GM12878 (cell line): Measurements from ENCODE around the gene SOBP. TPM values are rescaled to one million over a fixed set of nuclear protein-coding genes. Genes with fewer than 3 reads are reported as not detected.

Source experiments
- ATAC-seq: fragments of 200-7000 bp; cut with Tn5 transposase; 3 replicates; pipeline ENCODE4 v1.9.1; 2020; ENCODE audit warnings: mild to moderate bottlenecking, moderate library complexity
- BruUV-seq: library from RNA; stranded (reverse); fragments of 400-500 nt; replicated peaks from 2 replicates; lab custom pipeline; 2021; lab: Mats Ljungman, UMichigan
- CTCF ChIA-PET: fragments of 300-600 bp; sonication (Branson Sonifier 250); formaldehyde crosslinking; extraction: SDS; loops from one replicate; lab custom pipeline; 2021; ENCODE audit warnings: inconsistent platforms; lab: Yijun Ruan, JAX
- POLR2A ChIA-PET: fragments of 350-600 bp; formaldehyde crosslinking; extraction: SDS; loops from one replicate; lab custom pipeline; 2021; ENCODE audit warnings: inconsistent platforms; lab: Charles Lee
- RAD21 ChIA-PET: fragments of 300-600 bp; sonication (Branson Sonifier 250); formaldehyde crosslinking; loops from one replicate; lab custom pipeline; 2023; ENCODE audit warnings: antibody characterized with exemption; ENCODE audit not compliant: unreplicated experiment; lab: Charles Lee
- SMC1A ChIA-PET: fragments of 300-600 bp; sonication (Branson Sonifier 250); formaldehyde crosslinking; loops from one replicate; lab custom pipeline; 2023; ENCODE audit not compliant: unreplicated experiment, uncharacterized antibody; lab: Charles Lee
- DNase-seq: peaks from one replicate; pipeline ENCODE4 v3.0.0-alpha.2; 2011; ENCODE audit warnings: low read depth, low spot score
- FAIRE-seq: peaks from 3 replicates; lab custom pipeline; 2011; peaks lifted over from hg19 to GRCh38; lab: Jason Lieb, UNC
- H2AFZ ChIP-seq: 2 replicates; pipeline ENCODE4 v1.6.0; 2011; ENCODE audit warnings: low read depth, low read length, control low read depth; ENCODE audit not compliant: control insufficient read depth
- H3K27ac ChIP-seq: 2 replicates; pipeline ENCODE4 v1.5.1; 2011; ENCODE audit warnings: control low read depth; ENCODE audit not compliant: control insufficient read depth, insufficient read depth
- H3K27me3 ChIP-seq, 2 experiments: replicated peaks in 1 of 2; 2 replicates each; pipeline versions ENCODE4 v1.6.0 to v1.6.1; 2011; ENCODE audit warnings: low read length in 1 of 2; ENCODE audit not compliant: control insufficient read depth in 2 of 2, insufficient read depth in 2 of 2
- H3K36me3 ChIP-seq, 2 experiments: 2 replicates each; pipeline ENCODE4 v1.5.1; 2011; ENCODE audit warnings: low read length in 1 of 2; ENCODE audit not compliant: control insufficient read depth in 2 of 2, insufficient read depth in 2 of 2
- H3K4me1 ChIP-seq: 2 replicates; pipeline ENCODE4 v1.6.1; 2011; ENCODE audit warnings: mild to moderate bottlenecking, low read length, moderate library complexity, mixed read lengths; ENCODE audit not compliant: control insufficient read depth, insufficient read depth
- H3K4me2 ChIP-seq: 2 replicates; pipeline ENCODE4 v1.6.0; 2011; ENCODE audit warnings: control low read depth; ENCODE audit not compliant: control insufficient read depth, insufficient read depth
- H3K4me3 ChIP-seq: fragments of 200-600 bp; sonication (generic); 2 replicates; pipeline ENCODE4 v1.5.1; 2016
- H3K79me2 ChIP-seq: 2 replicates; pipeline ENCODE4 v1.6.0; 2011; ENCODE audit warnings: low read length; ENCODE audit not compliant: control insufficient read depth, insufficient read depth
- H3K9ac ChIP-seq: 2 replicates; pipeline ENCODE4 v1.8.0; 2011; ENCODE audit warnings: low read length, control low read depth, mixed read lengths; ENCODE audit not compliant: control insufficient read depth, insufficient read depth
- H3K9me3 ChIP-seq: replicated peaks from 3 replicates; pipeline ENCODE4 v1.5.1; 2011; ENCODE audit warnings: mild to moderate bottlenecking, low read length; ENCODE audit not compliant: control insufficient read depth, insufficient read depth
- H4K20me1 ChIP-seq: 2 replicates; pipeline ENCODE4 v1.6.0; 2011; ENCODE audit not compliant: control insufficient read depth, insufficient read depth
- ASH2L ChIP-seq: fragments of 300-600, 200-600 bp; sonication (generic); IDR thresholded peaks from 2 replicates; pipeline ENCODE4 v1.6.1; 2017; ENCODE audit warnings: low read depth, mild to moderate bottlenecking, borderline replicate concordance
- CTCF ChIP-seq, 3 experiments: IDR thresholded peaks in 2 of 3; conservative IDR thresholded peaks in 1 of 3; 2 replicates each; pipeline ENCODE4 v1.5.1; 2011; ENCODE audit warnings: low read depth in 3 of 3, low read length in 3 of 3, mild to moderate bottlenecking in 3 of 3, control low read depth in 2 of 3, moderate library complexity in 2 of 3, inconsistent platforms in 1 of 3, mixed read lengths in 1 of 3; ENCODE audit not compliant: control insufficient read depth in 2 of 3, insufficient read depth in 1 of 3; ENCODE audit errors: extremely low read depth in 1 of 3
- EZH2 ChIP-seq: IDR thresholded peaks from 2 replicates; pipeline ENCODE4 v1.6.1; 2012; ENCODE audit warnings: low read depth, mild to moderate bottlenecking, control low read depth, inconsistent platforms, low read length, borderline replicate concordance; ENCODE audit not compliant: control insufficient read depth
- NFIC ChIP-seq: IDR thresholded peaks from 2 replicates; pipeline ENCODE4 v1.6.1; 2012; ENCODE audit warnings: low read depth, mild to moderate bottlenecking, inconsistent platforms, low read length, moderate library complexity
- NFYB ChIP-seq: IDR thresholded peaks from 2 replicates; pipeline ENCODE4 v1.6.1; 2011; ENCODE audit warnings: low read depth, mild to moderate bottlenecking, low read length, improper control_type of control experiment, moderate library complexity; ENCODE audit not compliant: insufficient read depth
- POLR2AphosphoS2 ChIP-seq: IDR thresholded peaks from 2 replicates; pipeline ENCODE4 v1.6.1; 2011; ENCODE audit warnings: low read depth, mild to moderate bottlenecking, low read length, improper control_type of control experiment, moderate library complexity
- PRDM15 ChIP-seq: fragments of 450-650 bp; formaldehyde crosslinking; IDR thresholded peaks from 2 replicates; pipeline ENCODE4 v1.4.0; 2020; ENCODE audit warnings: mild to moderate bottlenecking, moderate library complexity
- RCOR1 ChIP-seq: conservative IDR thresholded peaks from 2 replicates; pipeline ENCODE4 v1.6.1; 2012; ENCODE audit warnings: low read depth, low read length, improper control_type of control experiment
- SKIL ChIP-seq: fragments of 450-650 bp; IDR thresholded peaks from 2 replicates; pipeline ENCODE4 v1.6.1; 2017; ENCODE audit warnings: mild to moderate bottlenecking, low read depth, inconsistent platforms; ENCODE audit not compliant: poor library complexity, severe bottlenecking
- ZBED1 ChIP-seq: IDR thresholded peaks from 2 replicates; pipeline ENCODE4 v1.6.1; 2016; ENCODE audit warnings: borderline replicate concordance
- ZNF217 ChIP-seq: fragments of 450-650 bp; IDR thresholded peaks from 2 replicates; pipeline ENCODE4 v1.6.1; 2017; ENCODE audit warnings: antibody characterized with exemption, mild to moderate bottlenecking
- WGBS: methylation state at CpG from one replicate; pipeline ENCODE4 v1.1.6; 2016; ENCODE audit warnings: low lambda C conversion rate; ENCODE audit not compliant: insufficient replicate concordance, insufficient coverage; ENCODE audit errors: missing lambda C conversion rate; 5-methylcytosine and 5-hydroxymethylcytosine counted together
- in situ Hi-C: fragments of 300-500 bp; cut with MboI; formaldehyde crosslinking; loops from 9 replicates; pipeline ENCODE4 v1.14.3; 2018; ENCODE audit warnings: mixed read lengths
- intact Hi-C: fragments of 100-400 bp; cut with micrococcal nuclease; formaldehyde crosslinking; loops from one replicate; pipeline ENCODE4 v1.14.2; 2022; ENCODE audit not compliant: unreplicated experiment
- polyA plus RNA-seq, 11 experiments: library from polyadenylated mRNA; depleted of rRNA in 4 of 11; unstranded in 6 of 11; stranded (reverse) in 5 of 11; fragments of >200 nt; fragmentation: Nextera tagmentation in 4 of 11; fragmentation: Illumina TruSeq in 1 of 11; extraction: Ambion mirVana in 4 of 11; extraction: Trizol in 1 of 11; gene quantifications; 1 replicate in 1 of 11; 2 replicates in 10 of 11; pipeline versions ENCODE4 v1.2.1 to v1.2.3, GENCODE V29; 2011 to 2016; ENCODE audit warnings: inconsistent platforms in 2 of 11, missing spikeins in 2 of 11, low read depth in 1 of 11
- total RNA-seq, 4 experiments: library from RNA; depleted of rRNA in 3 of 4; stranded (reverse); fragments of >200 nt in 3 of 4; fragmentation: Illumina TruSeq in 1 of 4; extraction: Trizol in 1 of 4; gene quantifications; 2 replicates each; pipeline versions ENCODE4 v1.2.1 to v1.2.3, GENCODE V29; 2013 to 2021
- TF ChIP-seq, protein P1 (sequence below): IDR thresholded peaks from 2 replicates; pipeline ENCODE4 v1.6.1; 2011; ENCODE audit warnings: borderline replicate concordance, low read depth, mild to moderate bottlenecking, moderate library complexity, low read length; ENCODE audit not compliant: insufficient read depth, poor library complexity, severe bottlenecking

SOBP gene
- total and polyA plus RNA-seq, 10 of the 15 experiments (the other 5 are each of a cell fraction or from before 2014, with no cell fraction given), result 0.49 to 1.9 (median 0.78) TPM

DNA sequence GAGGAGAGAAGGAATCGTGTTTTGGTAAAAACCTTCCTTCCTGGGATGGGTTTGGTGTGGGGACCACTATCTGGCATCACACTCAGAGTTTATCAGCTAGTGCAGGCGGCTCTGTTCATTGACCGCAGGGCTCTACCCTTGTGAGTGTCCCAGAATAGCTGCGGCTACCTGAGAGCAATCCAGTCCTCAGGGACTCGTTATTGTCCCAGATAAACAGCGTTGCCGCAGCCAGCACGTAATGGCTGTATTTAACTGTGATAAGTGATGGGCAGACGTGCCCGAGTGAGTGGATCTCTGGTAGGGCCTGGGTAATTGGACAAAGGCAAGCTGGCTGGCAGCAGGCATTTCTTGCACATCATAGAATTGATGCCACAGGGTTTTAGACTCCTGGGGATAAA is 163.3 kb downstream of the SOBP start (continued):
- TF ChIP-seq ZNF217 (no peak), CTCF (IDR thresholded peaks at IDR 0.05 in 2 of 3, conservative IDR thresholded peaks at IDR 0.05 in 1 of 3; ENCODE audit: control insufficient read depth in 2 of 3, extremely low read depth in 1 of 3, insufficient read depth in 1 of 3, low read depth in 3 of 3, low read length in 3 of 3) (no peak)

GRCh38 chr6:107653861-107654394 is 164.0 kb downstream of the SOBP start:
- FAIRE-seq, result no peak
- Histone ChIP-seq H3K27me3 (no peaks in the 10 kb centered on the region), H3K4me1 (peaks cover 19% of the 10 kb centered on the region), H2AFZ (no peak overlapping the region), H4K20me1 (no peaks in the 10 kb centered on the region), H3K36me3 (no peaks in the 10 kb centered on the region), H3K27ac (no peak overlapping the region), H3K4me3 (no peak overlapping the region), H3K9ac (no peak overlapping the region), H3K4me2 (no peak overlapping the region), H3K79me2 (no peaks in the 10 kb centered on the region), H3K9me3 (no peaks in the 10 kb centered on the region)
- in situ Hi-C loops, result no loop called here
- DNase-seq, result no peak
- ChIA-PET POLR2A (no interaction called here), SMC1A (interaction anchor here (2.8 kb wide), 1 partner anchor 11 kb away, joined by 16 read pairs; no protein-coding TSS in a partner anchor), CTCF (interaction anchor here (2.0 to 4.8 kb wide), 2 partner anchors 11 to 335 kb away, joined by 11 to 31 read pairs; no protein-coding TSS in a partner anchor), RAD21 (no interaction called here)
- no TSS peak for BruUV-seq
- WGBS, result 33% methylated on average over 3 of the region's 3 CpGs
- no peak for ATAC-seq
- intact Hi-C loops, result loop anchor here (10.0 kb wide), 1 partner anchor 539 kb away; the partner anchor contains the start of gene BEND3
- TF ChIP-seq, protein P1, sequence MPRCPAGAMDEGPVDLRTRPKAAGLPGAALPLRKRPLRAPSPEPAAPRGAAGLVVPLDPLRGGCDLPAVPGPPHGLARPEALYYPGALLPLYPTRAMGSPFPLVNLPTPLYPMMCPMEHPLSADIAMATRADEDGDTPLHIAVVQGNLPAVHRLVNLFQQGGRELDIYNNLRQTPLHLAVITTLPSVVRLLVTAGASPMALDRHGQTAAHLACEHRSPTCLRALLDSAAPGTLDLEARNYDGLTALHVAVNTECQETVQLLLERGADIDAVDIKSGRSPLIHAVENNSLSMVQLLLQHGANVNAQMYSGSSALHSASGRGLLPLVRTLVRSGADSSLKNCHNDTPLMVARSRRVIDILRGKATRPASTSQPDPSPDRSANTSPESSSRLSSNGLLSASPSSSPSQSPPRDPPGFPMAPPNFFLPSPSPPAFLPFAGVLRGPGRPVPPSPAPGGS, result no peak
- no peak for TF ChIP-seq ASH2L
- TF ChIP-seq ZBED1, result no peak
- TF ChIP-seq SKIL, result no peak
- TF ChIP-seq PRDM15 (CRISPR knock-in tag), result no peak
- TF ChIP-seq POLR2AphosphoS2, result no peak
- TF ChIP-seq NFIC, result no peak
- TF ChIP-seq RCOR1, result no peak
- TF ChIP-seq NFYB, result no peak
- no peak for TF ChIP-seq EZH2
